ENCODE data around the gene LRRC19.

LRRC19 gene

DNA sequence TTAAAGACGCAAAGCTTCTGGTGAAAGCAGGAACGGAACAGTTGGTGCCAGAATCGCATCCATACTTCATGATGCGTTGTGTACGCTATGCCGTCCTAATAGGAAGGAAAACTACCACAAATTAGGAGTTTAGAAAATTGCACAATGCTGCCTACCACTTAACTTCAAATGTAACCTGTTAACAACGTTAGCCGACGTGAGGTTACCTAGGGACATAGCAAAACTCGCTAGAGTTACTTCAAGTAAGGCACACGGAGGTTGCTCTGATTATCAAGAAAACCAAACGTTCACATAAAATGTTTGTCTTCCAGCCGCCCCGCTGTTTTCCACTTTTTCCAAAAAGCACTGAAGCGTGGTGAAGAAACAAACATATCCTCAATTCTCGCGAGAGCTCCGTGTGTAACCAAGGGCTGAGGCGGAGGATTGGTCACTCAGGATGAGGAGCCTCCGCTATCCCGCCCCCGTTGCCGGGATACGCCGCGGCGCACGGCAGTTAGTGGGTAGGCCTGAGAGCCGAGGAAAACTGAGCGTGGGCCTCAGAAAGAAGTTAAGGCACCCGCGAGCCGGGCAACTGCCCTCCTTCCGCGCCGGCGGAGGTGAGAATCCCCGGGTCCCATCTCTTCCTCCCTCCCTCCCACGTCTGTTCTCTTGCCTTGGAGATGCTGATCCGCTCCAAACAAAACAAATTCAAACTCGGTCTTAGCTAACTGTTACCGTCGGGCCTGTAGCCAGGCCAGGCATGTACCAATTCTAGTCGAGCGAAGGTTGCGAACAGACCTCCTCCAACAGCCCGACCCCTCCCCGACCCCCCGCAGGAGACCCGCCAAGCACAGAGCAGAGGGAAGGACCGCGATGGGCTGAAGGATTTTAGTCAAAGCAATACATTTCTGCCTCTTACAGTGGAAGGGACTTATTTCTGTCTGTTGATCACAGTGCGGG, 49.3 kb downstream of the LRRC19 start, which contains the start of gene IFT74:
Gene IFT74 (plus strand): TSS at position 492 of the 939 bp plus-strand sequence. CDS start 5,556 bp downstream, outside the sequence.
- DNase-seq (ENCODE audit: low read depth), result peak; percentile 98

DNA sequence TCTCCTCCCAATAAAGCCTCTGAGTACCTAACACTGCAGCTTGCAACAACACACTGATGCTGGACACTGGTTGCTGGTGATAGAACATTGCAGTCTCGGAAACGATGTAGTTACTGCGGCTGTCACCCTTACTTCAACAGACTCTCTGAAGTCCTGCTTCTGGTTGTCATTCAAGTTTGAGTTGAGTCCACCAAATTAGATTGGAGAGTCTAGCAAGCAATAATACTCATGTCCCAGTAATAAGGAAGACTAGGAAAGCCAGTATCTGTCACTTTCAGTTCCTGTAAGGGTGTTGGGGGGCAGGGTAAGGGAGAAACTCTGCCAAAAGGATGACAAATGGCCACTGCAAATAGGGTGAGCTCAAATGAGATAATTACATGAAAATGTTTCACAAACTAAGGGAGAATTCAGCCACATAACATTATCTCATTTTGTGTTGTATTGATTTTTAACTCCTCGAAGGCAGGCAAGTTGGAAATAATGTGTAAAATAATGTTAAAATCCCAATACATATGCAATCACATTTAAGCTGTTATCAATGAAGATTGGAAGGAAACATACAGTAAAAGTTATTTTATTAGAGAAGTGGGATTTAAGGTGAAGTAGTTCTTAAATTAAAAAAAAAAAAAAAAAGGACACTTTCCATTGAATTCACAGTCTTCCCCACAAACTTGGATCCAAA, 50.1 kb downstream of the LRRC19 start:
- no peak for DNase-seq (ENCODE audit: low read depth)

DNA sequence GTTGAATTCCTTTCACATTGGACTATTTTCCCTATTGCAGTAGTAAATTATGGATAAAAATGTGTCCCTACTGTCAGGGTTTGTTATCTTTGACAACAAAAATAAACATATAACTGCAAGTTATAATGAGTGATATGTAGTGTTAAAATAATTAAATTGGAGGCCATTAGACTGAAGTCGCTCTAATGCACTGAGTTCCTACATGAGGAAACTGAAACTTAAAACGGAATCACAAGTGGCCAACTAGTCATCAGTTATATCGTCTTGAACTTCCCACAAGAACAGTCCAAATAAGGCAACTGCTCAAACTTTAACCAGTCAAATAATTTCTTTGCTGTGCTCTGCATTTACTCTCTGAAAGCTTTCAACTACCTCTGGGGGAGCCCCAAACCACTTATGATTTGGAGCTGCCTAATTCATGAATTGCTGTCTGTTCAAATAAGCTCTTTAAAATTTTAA, 51.4 kb downstream of the LRRC19 start:
- no peak for DNase-seq (ENCODE audit: low read depth)

DNA sequence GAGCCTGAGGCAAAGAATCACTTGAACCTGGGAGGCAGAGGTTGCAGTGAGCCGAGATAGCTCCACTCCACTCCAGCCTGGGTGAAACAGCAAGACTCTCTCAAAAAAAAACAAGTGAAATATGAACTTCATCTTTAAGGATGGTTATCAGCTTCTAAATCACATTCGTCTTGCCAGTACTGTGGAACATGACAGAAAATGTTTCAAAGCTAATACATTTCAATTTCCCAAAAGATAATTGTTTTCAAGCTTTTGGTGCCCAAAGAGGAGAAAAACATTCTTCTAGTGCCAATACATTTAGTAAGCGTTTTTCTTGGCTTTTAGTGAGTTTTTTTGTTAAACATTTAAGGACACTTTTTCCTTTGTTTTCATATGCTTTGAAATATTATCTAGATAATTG, 53.7 kb downstream of the LRRC19 start:
- DNase-seq (ENCODE audit: low read depth), result no peak

DNA sequence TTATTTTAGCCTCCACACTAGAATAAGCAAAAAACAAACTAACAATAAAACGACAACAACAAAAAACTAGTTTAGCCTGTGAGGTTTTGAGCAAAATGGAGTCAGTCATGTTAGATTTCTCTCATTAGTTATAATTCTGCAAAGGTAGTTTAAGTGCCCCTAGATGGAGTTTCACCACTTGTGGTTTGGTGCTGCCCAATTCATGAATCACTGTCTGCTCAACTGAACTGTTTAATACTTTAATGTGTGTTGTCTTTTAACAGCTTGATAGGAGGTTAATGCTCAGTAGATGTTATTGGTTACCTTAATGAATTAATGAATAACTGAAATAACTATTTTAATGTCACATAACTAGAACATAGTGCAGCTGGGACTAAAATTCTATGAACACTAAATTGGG, 55.0 kb downstream of the LRRC19 start:
- DNase-seq (ENCODE audit: low read depth), result no peak

DNA sequence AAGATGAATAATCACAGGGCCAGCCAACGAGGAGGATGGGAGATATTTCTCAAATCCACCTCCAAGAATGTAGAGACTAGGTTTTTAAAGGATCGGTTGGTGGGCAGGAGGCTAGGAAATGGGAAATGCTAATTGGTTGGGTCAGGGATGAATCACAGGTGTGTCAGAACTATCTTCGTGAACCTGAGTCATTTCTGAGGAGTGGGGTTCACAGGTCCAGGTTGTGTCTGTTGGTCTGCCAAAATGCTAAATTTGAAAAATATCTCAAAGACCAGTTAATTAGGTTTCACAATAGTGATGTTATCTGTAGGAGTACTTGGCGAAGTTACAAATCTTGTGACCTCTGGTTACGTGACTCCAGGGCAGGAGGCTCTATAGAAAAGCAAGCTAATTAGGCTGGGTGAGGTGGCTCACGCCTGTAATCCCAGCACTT, 55.8 kb downstream of the LRRC19 start:
- DNase-seq (ENCODE audit: low read depth), result no peak

DNA sequence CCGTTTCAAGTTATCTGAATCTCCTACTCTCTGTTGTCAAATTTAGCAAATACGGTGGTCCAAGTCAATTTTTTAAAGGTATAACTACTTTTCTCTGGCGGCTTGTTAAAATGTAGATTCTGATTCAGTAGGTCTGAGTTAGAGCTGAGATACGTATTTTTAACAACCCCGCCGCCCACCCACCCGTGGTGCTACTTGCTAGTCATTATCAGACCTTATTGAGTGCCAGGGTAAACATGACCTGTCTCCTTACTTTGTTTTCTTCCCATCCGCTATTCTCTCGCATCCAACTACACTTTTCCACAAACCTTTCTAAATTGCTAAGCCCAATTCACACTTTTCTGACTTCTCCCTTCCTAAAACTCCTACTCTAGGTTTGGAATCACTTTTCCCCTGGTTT, 57.7 kb downstream of the LRRC19 start:
- DNase-seq (ENCODE audit: low read depth), result no peak

DNA sequence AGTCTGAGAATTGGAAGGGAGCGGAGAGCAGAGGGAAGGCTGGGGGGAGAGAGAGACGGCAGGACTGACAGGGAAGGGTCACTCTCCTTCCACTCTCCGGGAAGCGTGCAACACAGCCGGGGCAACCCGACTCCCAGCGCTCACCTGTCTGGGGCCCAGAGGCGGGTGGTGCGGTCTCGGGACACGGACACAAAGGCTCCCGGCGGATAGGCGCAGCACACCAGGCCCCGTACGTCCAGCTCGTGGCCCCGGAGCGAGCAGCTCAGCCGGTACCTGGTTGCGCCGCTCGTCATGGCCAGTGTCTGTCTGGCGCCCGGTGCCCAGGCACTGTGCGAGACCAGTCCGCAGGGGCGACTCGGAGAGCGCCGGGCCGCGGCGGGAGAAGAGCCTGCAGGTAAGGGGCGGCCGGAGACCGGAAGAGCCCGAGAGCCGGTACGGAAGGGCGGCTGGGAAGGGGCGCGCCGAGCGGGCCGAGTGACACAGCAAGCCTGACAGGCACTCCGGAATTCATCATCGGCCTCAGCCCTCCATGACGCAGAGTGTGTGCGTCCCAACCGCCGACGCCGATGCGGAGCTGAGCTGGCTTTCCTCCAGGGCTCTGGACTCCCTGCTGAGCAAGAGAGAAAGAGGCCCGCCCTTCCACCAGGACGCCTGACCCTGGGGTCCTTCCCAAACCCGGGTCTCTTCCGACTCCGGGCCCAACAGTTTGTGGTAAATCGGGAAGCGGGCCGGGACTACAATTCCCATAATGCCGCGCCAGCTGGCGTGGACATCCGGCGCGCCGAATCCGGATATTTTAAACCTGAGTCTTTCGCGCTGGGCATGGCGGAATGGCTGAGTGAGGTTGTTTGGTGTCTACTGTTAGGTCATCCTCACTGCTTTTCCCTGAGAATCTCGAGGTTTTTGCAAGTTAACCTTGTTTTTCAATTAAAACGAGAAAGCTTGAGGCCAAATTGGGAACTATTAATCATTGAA, 58.4 kb downstream of the LRRC19 start, which contains the start of gene PLAA:
Gene PLAA (minus strand): TSS at position 490 of the 975 bp plus-strand sequence. CDS start 197 bp downstream, at position 293.
- DNase-seq (ENCODE audit: low read depth), result peak; percentile 87

DNA sequence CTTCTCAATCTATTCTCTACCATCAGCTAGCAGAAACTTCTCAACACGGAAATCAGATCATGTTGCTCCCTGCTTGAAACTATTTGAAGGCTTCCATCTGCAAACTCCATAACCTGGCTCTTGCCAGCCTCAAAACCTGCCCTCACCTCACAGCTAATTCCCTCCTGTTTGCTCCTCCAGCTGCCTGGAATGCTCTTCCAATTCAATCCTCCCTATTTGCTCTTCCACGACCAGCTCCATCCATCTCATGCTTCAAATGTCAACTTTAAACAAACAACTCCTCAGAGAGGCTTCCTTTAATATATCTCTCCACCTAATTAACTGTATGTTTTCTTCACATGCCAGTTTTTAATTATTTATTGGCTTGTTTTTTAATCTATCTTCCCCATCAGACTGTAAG, 59.9 kb downstream of the LRRC19 start:
- DNase-seq (ENCODE audit: low read depth), result no peak
